PC-3 (cell line): ENCODE measurements around the gene SAMD9L. TPM values are rescaled to one million over a fixed set of nuclear protein-coding genes. Genes with fewer than 3 reads are reported as not detected.

Experiments
- ATAC-seq: fragments of 200-7000 bp; cut with Tn5 transposase; 2 replicates; pipeline ENCODE4 v1.9.1; 2020; ENCODE audit warnings: mild to moderate bottlenecking, moderate library complexity
- BruUV-seq: library from RNA; stranded (reverse); fragments of 400-500 nt; replicated peaks from 2 replicates; lab custom pipeline; 2021; lab: Mats Ljungman, UMichigan
- CTCF ChIA-PET: fragments of 300-600 bp; sonication (Branson Sonifier 250); formaldehyde crosslinking; loops from one replicate; lab custom pipeline; 2022; ENCODE audit warnings: antibody characterized with exemption; lab: Charles Lee
- POLR2A ChIA-PET: fragments of 300-600 bp; sonication (Branson Sonifier 250); formaldehyde crosslinking; loops from one replicate; lab custom pipeline; 2022; ENCODE audit warnings: antibody characterized with exemption; ENCODE audit not compliant: unreplicated experiment; lab: Charles Lee
- DNase-seq: peaks from one replicate; pipeline ENCODE4 v3.0.0-alpha.2; 2015
- H2AFZ ChIP-seq: fragments of 300-600 bp; sonication (generic); 2 replicates; pipeline ENCODE4 v1.6.0; 2016; ENCODE audit warnings: antibody characterized with exemption, low read length
- H3F3A ChIP-seq: fragments of 300-600 bp; sonication (generic); one replicate; pipeline ENCODE4 v1.6.0; 2017; ENCODE audit warnings: antibody characterized with exemption, low read length, control low read depth, mild to moderate bottlenecking; ENCODE audit not compliant: unreplicated experiment
- H3K27ac ChIP-seq: fragments of 300-600 bp; sonication (generic); 2 replicates; pipeline ENCODE4 v1.5.1; 2016; ENCODE audit warnings: mild to moderate bottlenecking, low read length
- H3K27me3 ChIP-seq: fragments of 300-600 bp; sonication (generic); 2 replicates; pipeline ENCODE4 v1.6.1; 2016; ENCODE audit warnings: low read length, mixed read lengths
- H3K36me3 ChIP-seq: fragments of 300-600 bp; sonication (generic); 2 replicates; pipeline ENCODE4 v1.6.1; 2016; ENCODE audit warnings: low read depth, mixed run types, low read length, mixed read lengths
- H3K4me1 ChIP-seq: fragments of 300-600 bp; sonication (generic); 2 replicates; pipeline ENCODE4 v1.5.1; 2016; ENCODE audit warnings: low read length; ENCODE audit not compliant: insufficient read depth
- H3K4me2 ChIP-seq: fragments of 300-600 bp; sonication (generic); 2 replicates; pipeline ENCODE4 v1.6.0; 2016; ENCODE audit warnings: low read length
- H3K4me3 ChIP-seq: fragments of 300-600 bp; sonication (generic); 2 replicates; pipeline ENCODE4 v1.5.1; 2016; ENCODE audit warnings: mild to moderate bottlenecking, low read length, mixed read lengths
- H3K79me2 ChIP-seq: fragments of 300-600 bp; sonication (generic); 2 replicates; pipeline ENCODE4 v1.6.1; 2017; ENCODE audit warnings: low read length, mixed read lengths
- H3K9ac ChIP-seq: fragments of 300-600 bp; sonication (generic); 2 replicates; pipeline ENCODE4 v1.6.0; 2016; ENCODE audit warnings: mild to moderate bottlenecking, low read length
- H3K9me2 ChIP-seq: fragments of 300-600 bp; sonication (generic); replicated peaks from 2 replicates; pipeline ENCODE4 v1.6.1; 2016; ENCODE audit warnings: mixed run types, low read length, mixed read lengths
- H3K9me3 ChIP-seq: fragments of 300-600 bp; sonication (generic); 2 replicates; pipeline ENCODE4 v1.6.1; 2016; ENCODE audit warnings: low read length, mixed read lengths
- H4K20me1 ChIP-seq: fragments of 300-600 bp; sonication (generic); 2 replicates; pipeline ENCODE4 v1.6.1; 2016; ENCODE audit warnings: low read length, mixed read lengths
- CTCF ChIP-seq: fragments of 300-600 bp; sonication (generic); conservative IDR thresholded peaks from 2 replicates; pipeline ENCODE4 v1.5.1; 2017; ENCODE audit warnings: antibody characterized with exemption, low read depth, mild to moderate bottlenecking, low read length
- EZH2 ChIP-seq: fragments of 300-600 bp; sonication (generic); IDR thresholded peaks from one replicate; pipeline ENCODE4 v1.6.1; 2017; ENCODE audit warnings: antibody characterized with exemption, mild to moderate bottlenecking, low read length; ENCODE audit not compliant: unreplicated experiment
- EZH2phosphoT487 ChIP-seq: fragments of 300-600 bp; sonication (generic); IDR thresholded peaks from 2 replicates; pipeline ENCODE4 v1.6.1; 2018; ENCODE audit warnings: mild to moderate bottlenecking, antibody characterized with exemption, low read length, borderline replicate concordance
- intact Hi-C: fragments of 100-400 bp; cut with micrococcal nuclease; formaldehyde crosslinking; loops from 2 replicates; pipeline ENCODE4 v1.9.0; 2023
- total RNA-seq: library from RNA; depleted of rRNA; stranded (reverse); fragments of >200 nt; gene quantifications from 2 replicates; pipeline ENCODE4 v1.2.3, GENCODE V29; 2014

The SAMD9L gene
- total RNA-seq, 1 experiment from 2014 or later, result 2.8 TPM

- POLR2A ChIA-PET, result no interaction called here
- Histone ChIP-seq H3K79me2 (no peaks in the 10 kb centered on the region), H3K9me3 (no peaks in the 10 kb centered on the region), H3K36me3 (no peaks in the 10 kb centered on the region), H3F3A (no peaks in the 10 kb centered on the region), H3K4me1 (no peaks in the 10 kb centered on the region), H3K27me3 (no peaks in the 10 kb centered on the region), H2AFZ (no peak overlapping the region), H3K4me3 (no peak overlapping the region), H3K9ac (no peak overlapping the region), H3K4me2 (no peak overlapping the region), H3K9me2 (no peaks in the 10 kb centered on the region), H3K27ac (no peak overlapping the region), H4K20me1 (no peaks in the 10 kb centered on the region)
- no TSS peak for BruUV-seq
- CTCF ChIA-PET, result interaction anchor here (0.7 to 1.6 kb wide), 4 partner anchors 12 to 67 kb away, joined by 3 to 6 read pairs (median 6); no protein-coding TSS in a partner anchor
- DNase-seq (no peak), ATAC-seq (no peak)
- TF ChIP-seq CTCF, result no peak
- no peak for TF ChIP-seq EZH2
- no peak for TF ChIP-seq EZH2phosphoT487
- intact Hi-C loops, result loop anchor here (2.0 kb wide), 1 partner anchor 24 kb away; no protein-coding TSS in a partner anchor
Measured at GRCh38 chr7:93179173-93179572, 31.0 kb upstream of the SAMD9L start.

GRCh38 chr7:93178213-93178612, 30.0 kb upstream of the SAMD9L start:
- no peaks in the 10 kb centered on the region for H3K79me2 ChIP-seq
- no TSS peak for BruUV-seq
- H3F3A ChIP-seq, result no peaks in the 10 kb centered on the region
- no peaks in the 10 kb centered on the region for H3K9me3 ChIP-seq
- DNase-seq (peak; percentile 50), ATAC-seq (peak; percentile 87)
- no peaks in the 10 kb centered on the region for H4K20me1 ChIP-seq
- no peaks in the 10 kb centered on the region for H3K9me2 ChIP-seq
- H3K4me2 ChIP-seq, result no peak overlapping the region
- H3K27ac ChIP-seq, result no peak overlapping the region
- H3K4me3 ChIP-seq, result no peak overlapping the region
- ChIA-PET CTCF (interaction anchor here (0.8 to 1.6 kb wide), 3 partner anchors 49 to 68 kb away, joined by 5 to 6 read pairs (median 6); no protein-coding TSS in a partner anchor), POLR2A (no interaction called here)
- no peaks in the 10 kb centered on the region for H3K36me3 ChIP-seq
- no peaks in the 10 kb centered on the region for H3K4me1 ChIP-seq
- no peaks in the 10 kb centered on the region for H3K27me3 ChIP-seq
- TF ChIP-seq EZH2, result no peak
- peak; percentile 65 for TF ChIP-seq CTCF
- no peak for TF ChIP-seq EZH2phosphoT487
- H3K9ac ChIP-seq, result no peak overlapping the region
- intact Hi-C loops, result loop anchor here (1.0 to 2.0 kb wide), 4 partner anchors 25 to 373 kb away; no protein-coding TSS in a partner anchor
- H2AFZ ChIP-seq, result no peak overlapping the region

- DNase-seq, result no peak
- H3K4me2 ChIP-seq, result no peak overlapping the region
Measured at GRCh38 chr7:93176992-93177580, 28.9 kb upstream of the SAMD9L start.

More at GRCh38 chr7:93176992-93177580, 28.9 kb upstream of the SAMD9L start:
- Histone ChIP-seq H3K9me2 (no peaks in the 10 kb centered on the region), H3K9me3 (no peaks in the 10 kb centered on the region), H2AFZ (no peak overlapping the region), H3K36me3 (no peaks in the 10 kb centered on the region), H3K9ac (no peak overlapping the region), H3K4me1 (no peaks in the 10 kb centered on the region), H3K4me3 (no peak overlapping the region), H3K79me2 (no peaks in the 10 kb centered on the region), H3K27ac (no peak overlapping the region), H3F3A (no peaks in the 10 kb centered on the region), H4K20me1 (no peaks in the 10 kb centered on the region), H3K27me3 (no peaks in the 10 kb centered on the region)
- ATAC-seq, result no peak
- TF ChIP-seq CTCF, result no peak
- TF ChIP-seq EZH2phosphoT487, result no peak
- no peak for TF ChIP-seq EZH2
- ChIA-PET CTCF (interaction anchor here (0.6 kb wide), 1 partner anchor 53 kb away, joined by 3 read pairs; no protein-coding TSS in a partner anchor), POLR2A (interaction anchor here (0.5 kb wide), 1 partner anchor 59 kb away, joined by 3 read pairs; no protein-coding TSS in a partner anchor)
- no TSS peak for BruUV-seq
- intact Hi-C loops, result no loop called here
